ENCODE data around the gene SERPINI1.
A peak's percentile ranks its signal among the peaks of the same experiment; 100 is the strongest.

DNA sequence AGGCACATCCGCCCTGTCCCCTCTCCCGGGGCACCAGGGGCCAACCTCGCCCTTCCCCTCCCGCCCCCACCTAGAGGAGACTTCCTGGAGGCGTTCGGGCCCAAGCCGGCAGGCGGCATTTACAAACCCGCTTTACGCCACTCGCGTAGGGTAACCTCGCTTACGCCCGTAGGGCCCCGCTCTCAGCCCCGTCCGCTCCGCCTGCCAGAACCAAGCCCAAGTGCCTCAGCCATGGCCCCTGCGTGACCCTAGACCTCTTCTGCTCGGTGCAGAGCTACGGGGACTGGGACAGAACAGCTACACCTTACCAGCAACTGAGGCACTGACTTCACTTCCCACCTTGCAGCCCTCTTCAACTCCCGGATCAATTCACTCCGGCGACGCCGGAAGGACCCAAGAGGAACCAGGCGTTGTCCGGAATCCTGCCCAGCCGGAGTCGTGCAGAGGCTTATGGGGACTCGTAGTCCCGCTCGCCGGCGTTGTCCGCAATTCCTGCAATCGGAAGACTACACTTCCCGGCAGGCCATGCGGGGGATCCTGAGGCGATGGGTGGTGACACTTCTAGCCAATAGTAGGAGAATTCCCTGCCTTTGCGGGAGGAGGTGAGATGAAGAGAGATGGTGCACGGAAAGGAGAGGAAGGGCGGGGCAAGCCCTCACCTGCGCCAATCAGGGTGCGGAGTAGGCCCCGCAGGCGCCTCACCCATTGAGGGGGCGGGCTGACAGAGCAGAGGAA is 856 bp upstream of the SERPINI1 start, which contains the start of gene PDCD10:
- TF ChIP-seq, protein P1, sequence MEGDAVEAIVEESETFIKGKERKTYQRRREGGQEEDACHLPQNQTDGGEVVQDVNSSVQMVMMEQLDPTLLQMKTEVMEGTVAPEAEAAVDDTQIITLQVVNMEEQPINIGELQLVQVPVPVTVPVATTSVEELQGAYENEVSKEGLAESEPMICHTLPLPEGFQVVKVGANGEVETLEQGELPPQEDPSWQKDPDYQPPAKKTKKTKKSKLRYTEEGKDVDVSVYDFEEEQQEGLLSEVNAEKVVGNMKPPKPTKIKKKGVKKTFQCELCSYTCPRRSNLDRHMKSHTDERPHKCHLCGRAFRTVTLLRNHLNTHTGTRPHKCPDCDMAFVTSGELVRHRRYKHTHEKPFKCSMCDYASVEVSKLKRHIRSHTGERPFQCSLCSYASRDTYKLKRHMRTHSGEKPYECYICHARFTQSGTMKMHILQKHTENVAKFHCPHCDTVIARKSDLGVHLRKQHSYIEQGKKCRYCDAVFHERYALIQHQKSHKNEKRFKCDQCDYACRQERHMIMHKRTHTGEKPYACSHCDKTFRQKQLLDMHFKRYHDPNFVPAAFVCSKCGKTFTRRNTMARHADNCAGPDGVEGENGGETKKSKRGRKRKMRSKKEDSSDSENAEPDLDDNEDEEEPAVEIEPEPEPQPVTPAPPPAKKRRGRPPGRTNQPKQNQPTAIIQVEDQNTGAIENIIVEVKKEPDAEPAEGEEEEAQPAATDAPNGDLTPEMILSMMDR (IDR thresholded peaks at IDR 0.05), result peak in 1 of 4 experiments; percentile 9
- TF ChIP-seq POLR2A (IDR thresholded peaks at IDR 0.05) (peak; percentile 31 to 44), EP300 (IDR thresholded peaks at IDR 0.05) (no peak)
